Measurements from ENCODE around the gene EPHA5. TPM values are rescaled to one million over a fixed set of nuclear protein-coding genes. Genes with fewer than 3 reads are reported as not detected.

EPHA5 gene
- polyA plus RNA-seq, 3 donors from 2014 or later, result not detected

GRCh38 chr4:65287071-65287470 is 383.2 kb downstream of the EPHA5 start:
- H3K4me1 Mint-ChIP-seq, result no peaks in the 10 kb centered on the region
- peaks cover 0 to 17% (median 11%) of the 10 kb centered on the region in 6 donors for H3K9me3 Mint-ChIP-seq
- no peaks in the 10 kb centered on the region for H3K27me3 Mint-ChIP-seq (ENCODE audit: low read depth in 3 of 3)
- no peak for DNase-seq
- no peaks in the 10 kb centered on the region for H3K36me3 Mint-ChIP-seq
- H3K27ac Mint-ChIP-seq, result no peak overlapping the region
- no peak overlapping the region for H3K4me3 Mint-ChIP-seq

All from immature natural killer cell (primary cell).